ENCODE data around the gene ABHD12B. TPM values are rescaled to one million over a fixed set of nuclear protein-coding genes. Genes with fewer than 3 reads are reported as not detected.

ABHD12B gene
- total and polyA plus RNA-seq, 9 of the 15 experiments (the other 6 are each of a cell fraction or from before 2014, with no cell fraction given): not detected

- TF ChIP-seq CUX1 (CRISPR knock-in tag; IDR thresholded peaks at IDR 0.05) (no peak), ZNF561 (CRISPR knock-in tag; conservative IDR thresholded peaks at IDR 0.05) (no peak)
Observed at GRCh38 chr14:50830932-50831725, 40.7 kb upstream of the ABHD12B start, which contains the start of gene NIN (continued).

- TF ChIP-seq MCM3 (IDR thresholded peaks at IDR 0.05) (no peak), NR4A1 (CRISPR knock-in tag; IDR thresholded peaks at IDR 0.05) (no peak), NR4A1 (tag; IDR thresholded peaks at IDR 0.05) (no peak), GTF3C2 (IDR thresholded peaks at IDR 0.05; ENCODE audit: borderline replicate concordance, extremely low read depth, insufficient read length) (no peak), TCF7L2 (IDR thresholded peaks at IDR 0.05; ENCODE audit: low read depth, low read length) (no peak)
- in situ Hi-C loops (cut with MboI) (no loop called here), intact Hi-C loops (cut with micrococcal nuclease) (no loop called here)
- H3K9me1 ChIP-seq (ENCODE audit: control insufficient read depth, insufficient read depth, low read length): no peaks in the 10 kb centered on the region
- H3K27ac ChIP-seq (ENCODE audit: extremely low read depth, low read depth, low read length): no peak overlapping the region
- peak overlapping the region; percentile 12 to 91; a peak in 3 of 4 replicates for H3K9ac ChIP-seq (ENCODE audit: insufficient read depth in 1 of 2, low read depth in 2 of 2, low read length in 2 of 2)
- peaks cover 7 to 19% of the 10 kb centered on the region in 2 experiments; a peak in 3 of 5 replicates for H3K27me3 ChIP-seq (ENCODE audit: control insufficient read depth in 2 of 2, insufficient read depth in 2 of 2, low read length in 2 of 2)
- no peaks in the 10 kb centered on the region for H3K36me3 ChIP-seq (ENCODE audit: control insufficient read depth, insufficient read depth, low read length)
- WGBS (ENCODE audit: insufficient coverage, low coverage, missing lambda C conversion rate): 2% methylated on average over 10 of the region's 10 CpGs
- ChIA-PET CTCF (ENCODE audit: low intra/inter-chr PET ratio) (no interaction called here), POLR2A (no interaction called here)
- peaks cover 5% of the 10 kb centered on the region; the same call in 1 of the 2 replicates for H4K20me1 ChIP-seq (replicated peaks; ENCODE audit: control insufficient read depth, insufficient read depth, low read length)
- DNase-seq (ENCODE audit: extremely low read depth in 1 of 4, low spot score in 3 of 4) (peak in 1 of 4 experiments; percentile 13), FAIRE-seq (no peak), ATAC-seq (peak; percentile 24; the same call in 2 of the 3 replicates)
- peak overlapping the region; percentile 82 for H3K4me2 ChIP-seq (ENCODE audit: insufficient read depth, low read length)
- peaks cover 0 to 19% of the 10 kb centered on the region in 2 experiments; a peak in 3 of 5 replicates for H3K4me1 ChIP-seq (replicated peaks in 1 of 2; ENCODE audit: control insufficient read depth in 2 of 2, insufficient read depth in 2 of 2, low read length in 2 of 2)
- H2AFZ ChIP-seq (ENCODE audit: low read depth, low read length): peak overlapping the region; percentile 65
- no TSS peak for BruUV-seq (replicated peaks)
- no peaks in the 10 kb centered on the region for H3K9me3 ChIP-seq (replicated peaks; ENCODE audit: control insufficient read depth, insufficient read depth, low read depth, low read length)
- H3K79me2 ChIP-seq (ENCODE audit: control insufficient read depth, insufficient read depth, low read length): no peaks in the 10 kb centered on the region
- peak overlapping the region; percentile 58 for H3K4me3 ChIP-seq
Observed at GRCh38 chr14:50831726-50832168, 40.1 kb upstream of the ABHD12B start.
